ENCODE data around the gene MTCH2.
"Not testable (repeated sequence)": the region's sequence is repeated elsewhere in the genome, so short reads cannot be mapped to it uniquely, and the experiment has no call there.

Gene MTCH2

DNA sequence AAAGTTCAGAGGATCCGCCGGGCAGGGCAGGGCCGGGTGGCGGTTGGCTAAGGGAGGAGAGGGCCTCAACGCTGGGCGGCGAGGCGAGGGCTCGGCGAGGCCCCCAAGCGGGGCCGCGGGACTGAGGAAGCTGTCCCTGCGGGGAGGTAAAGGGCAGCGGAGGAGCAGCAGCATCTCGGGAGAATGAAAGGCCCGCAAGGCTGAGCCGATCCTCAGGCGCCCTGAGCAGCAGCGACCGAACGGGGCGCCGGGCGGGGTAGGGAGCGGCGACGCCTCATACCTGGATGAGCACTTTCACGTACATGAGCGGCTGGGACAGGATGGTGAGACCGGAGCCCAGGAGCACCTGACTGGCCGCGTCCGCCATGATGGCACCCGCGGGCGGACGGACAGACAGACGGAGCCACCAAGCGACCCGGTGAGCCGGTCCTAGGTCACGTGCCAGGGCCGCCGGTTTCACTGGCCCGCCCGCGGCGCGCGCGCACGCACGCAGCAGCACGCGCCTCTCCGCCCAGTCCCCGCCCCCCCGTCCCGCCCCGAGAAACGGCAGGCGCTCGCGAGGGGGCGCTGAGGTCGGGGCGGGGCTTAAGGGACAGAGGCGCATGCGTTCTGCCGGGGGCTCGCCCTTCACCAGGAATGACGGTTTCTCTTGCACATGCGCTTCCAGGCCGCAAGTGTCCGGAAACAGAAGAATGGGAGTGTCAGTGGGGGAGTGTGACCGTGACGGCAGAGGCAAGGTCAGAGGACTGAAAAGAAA lies at the start of gene MTCH2:
Gene MTCH2, minus strand, starts transcription at position 461 of the 757 bp plus-strand sequence. Its CDS starts 94 bp downstream, at position 367.
- DNase-seq = peak; percentile 97

DNA sequence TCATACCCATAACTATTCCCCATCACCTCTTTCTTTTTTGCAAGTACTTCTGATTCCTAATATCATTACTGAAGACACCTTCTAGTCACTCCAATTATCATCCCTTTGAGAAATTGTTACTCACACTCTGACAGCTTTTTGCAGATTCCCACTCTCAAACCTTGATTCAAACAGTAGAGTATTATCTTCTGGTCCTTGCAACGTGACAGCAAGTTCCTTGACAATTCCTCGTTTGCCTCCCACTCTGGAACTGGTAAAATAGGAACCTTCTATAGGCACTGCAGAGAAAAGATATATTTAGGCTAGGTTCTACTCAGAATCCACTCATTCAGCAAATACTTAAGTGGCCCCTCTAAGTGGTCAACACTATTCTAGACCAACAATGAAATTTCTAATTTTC lies 49.6 kb upstream of the MTCH2 start:
- DNase-seq = no peak

DNA sequence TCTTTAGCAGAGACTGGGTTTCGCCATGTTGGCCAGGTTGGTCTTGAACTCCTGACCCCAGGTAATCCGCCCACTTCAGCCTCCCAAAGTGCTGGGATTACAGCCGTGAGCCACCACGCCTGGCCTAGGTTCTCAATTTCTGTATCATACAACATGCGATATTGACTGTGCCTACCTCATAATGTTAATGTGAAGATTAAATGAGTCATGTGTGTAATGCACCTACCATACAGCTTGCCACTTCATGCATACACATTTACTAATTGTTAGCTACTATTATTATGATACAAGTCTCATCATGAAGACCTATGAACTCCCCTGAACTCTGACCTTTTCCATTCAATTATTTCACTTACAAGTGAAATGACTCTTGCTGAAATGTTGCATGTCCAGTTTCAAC lies 47.1 kb upstream of the MTCH2 start:
- DNase-seq = no peak

DNA sequence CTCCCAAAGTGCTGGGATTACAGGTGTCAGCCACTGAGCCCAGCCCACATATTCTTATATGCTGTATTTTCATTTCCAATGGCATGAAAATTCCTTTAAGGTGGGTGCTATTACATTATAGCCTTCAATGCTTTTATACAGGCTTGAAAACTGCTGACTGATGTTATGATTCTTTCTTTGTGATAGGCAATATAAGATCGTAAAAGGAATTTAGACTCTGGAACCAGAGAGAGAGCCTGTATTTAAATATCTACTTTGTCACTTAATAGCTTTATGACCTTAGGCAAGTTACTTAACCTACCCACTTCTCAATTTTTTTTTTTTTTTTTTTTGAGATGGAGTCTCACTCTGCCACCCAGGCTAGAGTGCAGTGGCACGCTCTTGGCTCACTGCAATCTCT lies 46.6 kb upstream of the MTCH2 start:
- DNase-seq = no peak

DNA sequence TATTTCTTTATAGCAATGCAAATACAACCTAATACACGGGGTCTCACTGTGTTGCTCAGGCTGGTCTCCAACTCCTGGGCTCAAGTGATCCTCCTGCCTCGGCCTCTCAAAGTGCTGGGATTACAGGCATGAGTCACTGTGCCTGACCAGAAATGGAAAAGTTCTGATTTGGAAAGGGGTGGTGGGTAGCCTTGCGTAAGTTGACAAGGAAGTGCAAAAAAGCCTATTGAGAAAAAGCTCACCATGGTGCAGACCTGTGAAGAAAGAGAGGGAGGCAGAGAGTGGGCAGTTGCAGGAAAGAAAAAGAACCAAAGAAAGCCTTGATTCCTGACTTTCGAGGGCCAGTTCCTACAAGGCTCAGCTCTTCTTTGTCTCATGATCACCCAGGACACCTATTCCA lies 45.8 kb upstream of the MTCH2 start:
- DNase-seq = no peak

DNA sequence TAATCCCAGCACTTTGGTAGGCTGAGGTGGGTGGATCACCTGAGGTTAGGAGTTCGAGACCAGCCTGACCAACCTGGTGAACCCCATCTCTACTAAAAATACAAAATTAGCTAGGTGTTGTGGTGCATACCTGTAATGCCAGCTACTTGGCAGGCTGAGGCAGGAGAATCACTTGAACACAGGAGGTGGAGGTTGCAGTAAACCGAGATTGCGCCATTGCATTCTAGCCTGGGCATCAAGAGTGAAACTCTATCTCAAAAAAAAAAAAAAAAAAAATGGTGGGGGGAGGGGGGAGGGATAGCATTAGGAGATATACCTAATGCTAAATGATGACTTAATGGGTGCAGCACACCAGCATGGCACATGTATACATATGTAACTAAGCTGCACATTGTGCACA lies 44.3 kb upstream of the MTCH2 start:
- not testable (repeated sequence) for DNase-seq

DNA sequence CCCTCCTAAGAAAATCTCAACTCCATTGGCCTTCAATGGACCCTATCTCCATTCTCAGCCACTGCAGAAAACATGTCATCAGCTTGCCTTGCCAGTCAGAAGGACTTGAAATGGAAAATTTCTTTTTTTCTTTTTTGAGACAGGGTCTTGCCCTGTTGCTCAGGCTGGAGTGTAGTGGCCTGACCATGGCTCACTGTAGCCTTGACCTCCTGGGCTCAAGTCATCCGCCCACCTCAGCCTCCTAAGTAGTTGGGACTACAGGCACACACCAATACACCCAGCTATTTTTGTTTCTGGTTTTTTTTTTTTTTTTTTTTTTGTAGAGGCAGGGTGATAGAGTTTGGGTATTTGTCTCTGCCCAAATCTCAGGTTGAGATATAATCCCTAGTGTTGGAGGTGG lies 43.8 kb upstream of the MTCH2 start:
- DNase-seq = no peak

DNA sequence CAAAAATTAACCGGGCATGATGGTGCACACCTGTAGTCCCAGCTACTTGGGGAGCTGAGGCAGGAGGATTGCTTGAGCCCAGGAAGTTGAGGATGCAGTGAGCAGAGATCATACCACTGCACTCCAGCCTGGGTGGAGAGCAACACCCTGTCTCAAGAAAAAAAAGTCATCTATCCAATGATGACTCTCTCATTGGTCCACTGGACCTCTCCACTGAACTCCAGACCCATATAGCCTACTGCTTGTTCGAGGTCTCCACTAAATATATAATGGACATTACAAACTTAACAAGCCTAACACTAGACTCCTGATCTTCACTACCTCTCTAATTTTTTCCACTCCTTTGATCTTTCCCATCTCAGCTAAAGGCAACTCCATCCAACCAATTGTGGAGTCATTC lies 33.5 kb upstream of the MTCH2 start:
- DNase-seq = no peak

DNA sequence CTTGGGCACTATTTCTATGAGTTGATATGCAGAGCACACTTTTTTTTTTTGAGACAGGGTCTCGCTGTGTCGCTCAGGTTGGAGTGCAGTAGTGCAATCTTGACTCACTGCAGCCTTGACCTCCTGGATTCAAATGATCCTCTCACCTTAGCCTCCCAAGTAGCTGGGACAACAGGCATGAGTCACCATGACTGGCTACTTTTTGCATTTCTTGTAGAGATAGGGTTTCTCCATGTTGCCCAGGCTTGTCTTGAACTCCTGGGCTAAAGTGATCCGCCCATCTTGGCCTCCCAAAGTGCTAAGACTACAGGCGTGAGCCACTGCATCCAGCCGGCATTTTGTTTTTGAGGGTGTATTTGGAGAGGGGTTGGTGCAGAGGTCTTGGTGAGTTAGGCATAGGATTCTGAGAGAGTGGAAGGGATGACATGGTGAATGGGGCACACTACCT lies 29.9 kb upstream of the MTCH2 start:
- no peak for DNase-seq

DNA sequence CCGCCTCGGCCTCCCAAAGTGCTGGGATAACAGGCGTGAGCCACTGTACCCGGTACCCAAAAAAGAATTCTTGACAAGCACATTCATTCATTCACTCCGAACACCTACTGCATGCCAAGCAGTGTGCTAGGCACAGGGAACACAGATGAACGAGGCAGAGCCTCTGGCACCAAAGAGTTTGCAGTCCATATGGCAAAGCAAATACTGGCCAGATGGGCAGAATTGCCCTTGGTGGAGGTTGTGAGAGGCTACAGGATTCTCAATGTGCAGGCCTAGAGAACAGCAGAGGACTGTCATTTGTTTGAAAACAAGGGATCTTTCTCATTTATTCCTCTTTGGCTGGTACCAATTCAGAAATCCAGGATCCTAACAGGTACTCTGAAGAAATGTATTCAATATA lies 27.5 kb upstream of the MTCH2 start:
- DNase-seq = peak; percentile 24

DNA sequence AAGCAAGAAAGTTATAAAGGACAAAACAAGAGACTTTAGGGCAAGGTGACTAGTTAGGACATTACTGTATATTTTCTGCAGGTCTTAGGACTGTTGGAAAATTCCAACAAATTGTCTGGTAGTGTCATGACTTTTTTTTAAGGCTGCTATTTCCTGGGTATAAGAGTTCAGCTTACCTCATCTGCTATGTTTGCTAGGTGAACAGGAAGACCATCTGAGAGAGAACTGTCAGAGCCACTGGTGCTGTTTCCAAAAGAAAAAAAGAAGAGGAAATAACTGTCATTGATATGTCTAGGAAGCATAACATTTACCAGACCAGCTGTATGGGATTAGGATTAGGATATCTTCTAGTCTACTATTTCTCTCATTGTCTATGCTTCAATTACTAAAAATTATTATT lies 26.3 kb upstream of the MTCH2 start:
- no peak for DNase-seq

DNA sequence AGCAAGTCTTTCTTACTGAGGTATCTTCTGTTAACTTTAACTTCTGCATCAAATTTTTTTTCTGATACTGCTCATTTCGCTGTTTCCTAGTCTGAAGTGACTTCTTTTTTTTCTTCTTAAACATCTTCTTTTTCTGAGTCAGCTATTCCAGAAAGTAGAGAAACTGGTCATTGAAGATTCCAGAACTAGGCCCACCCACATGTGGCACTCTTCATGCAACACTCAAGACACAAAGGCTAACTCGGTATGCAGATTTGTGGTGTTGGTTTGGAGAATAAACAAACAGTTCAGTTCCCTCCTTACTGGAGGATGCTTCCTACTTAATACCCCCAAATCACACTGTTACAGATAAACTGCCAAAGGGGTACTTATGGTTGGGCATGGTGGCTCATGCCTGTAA lies 25.2 kb upstream of the MTCH2 start:
- no peak for DNase-seq

DNA sequence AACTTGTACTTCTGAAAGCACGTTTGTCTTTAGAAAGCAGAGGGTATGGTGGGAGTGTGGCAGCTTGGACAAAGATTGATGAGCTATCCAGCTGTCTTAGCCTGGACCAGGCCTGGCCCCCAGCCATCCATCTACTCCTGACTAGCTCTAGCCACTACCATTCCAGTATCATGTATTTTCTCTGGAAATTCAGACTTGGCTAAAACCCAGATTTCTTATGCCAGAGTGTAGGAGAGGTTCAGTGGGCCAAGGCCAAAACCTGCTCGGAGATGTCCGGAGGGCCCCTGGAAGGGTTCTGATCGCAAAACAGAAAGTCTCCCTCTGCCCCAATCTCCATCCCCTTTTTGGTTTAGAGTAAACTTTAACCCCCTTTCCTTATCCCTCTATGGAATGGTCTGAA lies 24.8 kb upstream of the MTCH2 start:
- no peak for DNase-seq

DNA sequence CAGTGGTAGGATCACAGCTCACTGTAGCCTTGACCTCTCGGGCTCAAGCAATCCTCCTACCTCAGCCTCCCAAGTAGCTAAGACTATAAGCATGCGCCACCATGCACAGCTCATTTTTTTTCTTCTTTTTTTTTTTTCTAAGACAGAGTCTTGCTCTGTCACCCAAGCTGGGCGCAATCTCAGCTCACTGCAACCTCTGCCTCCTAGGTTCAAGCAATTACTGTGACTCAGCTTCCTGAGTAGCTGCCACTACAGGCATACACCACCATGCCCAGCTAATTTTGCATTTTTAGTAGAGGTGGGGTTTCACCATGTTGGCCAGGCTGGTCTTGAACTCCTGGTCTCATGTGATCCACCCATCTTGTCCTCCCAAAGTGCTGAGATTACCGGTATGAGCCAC lies 22.6 kb upstream of the MTCH2 start:
- DNase-seq = not testable (repeated sequence)

DNA sequence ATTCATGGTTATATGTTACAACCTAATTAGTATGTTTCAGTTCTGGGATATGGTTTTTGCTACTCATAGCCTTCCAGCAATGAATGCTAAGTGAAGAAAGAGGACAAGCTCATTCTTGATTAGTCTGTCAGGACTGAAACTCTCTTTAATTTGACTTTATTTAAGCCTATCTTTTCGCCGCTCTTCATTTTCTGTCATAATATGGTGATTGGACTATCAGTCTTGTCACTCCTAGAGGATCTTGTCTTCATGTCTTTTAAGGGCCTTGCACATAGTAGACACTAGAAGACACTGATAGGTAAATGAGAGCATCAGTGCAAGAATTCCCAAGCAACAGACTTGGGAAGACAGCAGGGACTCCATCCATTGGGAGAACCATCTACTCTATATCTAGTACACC lies 18.9 kb upstream of the MTCH2 start:
- no peak for DNase-seq

DNA sequence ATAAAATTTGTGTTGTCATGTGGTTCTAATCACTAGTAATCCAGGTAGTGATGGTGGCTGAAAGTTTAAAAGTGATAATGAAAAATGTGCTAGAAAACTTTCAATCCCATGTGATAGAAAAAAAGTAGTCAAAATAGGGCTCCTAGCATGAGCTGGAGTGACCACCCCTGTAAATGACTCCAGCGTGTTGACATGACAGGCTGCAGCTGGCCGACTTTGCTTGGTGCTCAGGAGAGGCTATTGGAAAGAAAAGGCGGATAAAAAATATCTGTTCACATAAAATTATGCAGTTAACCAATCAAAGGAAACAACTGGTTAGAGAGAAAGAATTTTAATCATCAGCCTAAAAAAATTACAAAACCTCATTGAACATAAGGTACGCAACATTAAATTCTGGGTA lies 16.9 kb upstream of the MTCH2 start:
- no peak for DNase-seq

DNA sequence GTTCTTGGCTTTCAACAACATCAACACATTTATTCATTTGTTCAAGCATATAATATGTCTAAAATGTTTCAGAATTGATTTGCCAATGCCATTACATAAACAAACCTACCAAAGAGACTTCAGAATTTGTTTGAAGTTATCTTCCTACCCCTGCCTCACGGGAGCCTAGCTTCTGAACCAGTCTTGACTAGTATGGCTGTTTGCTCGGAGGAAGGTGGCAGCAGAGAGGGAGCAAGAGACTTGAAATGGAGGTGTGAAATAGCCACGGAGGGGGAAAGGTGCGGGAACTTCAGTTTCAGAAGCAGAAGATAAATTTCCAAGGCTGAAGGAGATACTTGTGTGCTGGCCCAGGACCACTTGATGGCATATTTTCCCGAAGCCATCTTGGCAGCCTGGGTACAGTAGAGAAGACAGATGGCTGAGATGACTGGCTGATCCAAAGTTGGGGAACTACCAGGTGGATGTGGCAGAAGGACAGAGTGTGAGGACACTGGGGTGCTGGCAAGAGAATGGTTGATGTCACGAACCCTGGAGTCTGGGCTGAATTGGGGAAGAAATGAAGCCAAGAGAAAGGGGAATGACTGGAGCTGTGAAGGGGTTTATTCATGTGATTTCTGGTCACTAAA lies 14.0 kb upstream of the MTCH2 start:
- peak; percentile 13 for DNase-seq

DNA sequence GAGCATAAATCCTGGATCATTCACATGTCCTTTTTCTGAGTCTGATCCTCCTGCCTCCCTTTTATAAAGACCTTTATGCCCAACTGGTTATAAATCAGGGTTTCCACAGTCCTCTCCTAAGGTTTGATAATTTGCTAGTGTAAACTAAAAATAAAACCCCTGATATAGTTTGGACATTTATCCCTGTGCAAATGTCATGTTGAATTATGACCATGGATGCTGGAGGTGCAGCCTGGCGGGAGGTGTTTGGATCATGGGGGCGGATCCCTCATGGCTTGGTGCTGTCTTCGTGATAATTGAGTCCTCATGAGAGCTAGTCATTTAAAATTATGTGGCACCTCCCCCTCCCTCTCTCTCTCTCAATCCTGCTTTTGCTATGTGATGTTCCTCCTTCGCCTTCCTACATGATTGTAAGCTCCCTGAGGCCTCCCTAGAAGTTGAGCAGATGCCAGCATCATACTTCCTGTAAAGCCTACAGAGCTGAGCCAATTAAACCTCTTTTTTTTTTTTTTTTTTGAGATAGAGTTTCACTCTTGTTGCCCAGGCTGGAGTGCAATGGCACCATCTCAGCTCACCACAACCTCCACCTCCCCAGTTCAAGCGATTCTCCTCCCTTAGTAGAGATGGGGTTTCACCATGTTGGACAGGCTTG lies 9.6 kb upstream of the MTCH2 start:
- DNase-seq = no peak

DNA sequence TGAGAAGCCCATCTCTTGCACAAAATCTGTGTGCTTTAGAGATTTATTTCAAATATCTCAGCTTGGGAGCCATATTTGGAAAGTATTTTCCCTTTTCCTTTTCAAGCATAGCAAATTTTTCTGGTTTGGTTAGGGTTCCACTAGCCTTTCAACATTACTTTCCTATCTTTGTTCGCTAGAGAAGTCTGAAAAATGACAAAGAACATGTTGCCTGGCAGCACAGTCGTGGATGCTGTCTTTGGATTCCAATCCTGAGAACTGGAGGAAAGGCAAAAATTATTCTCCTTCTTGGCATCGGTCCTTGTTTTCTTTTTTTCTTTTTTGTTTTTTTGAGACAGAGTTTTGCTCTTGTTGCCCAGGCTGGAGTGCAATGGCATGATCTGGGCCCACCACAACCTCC lies 6.9 kb upstream of the MTCH2 start:
- DNase-seq = no peak

DNA sequence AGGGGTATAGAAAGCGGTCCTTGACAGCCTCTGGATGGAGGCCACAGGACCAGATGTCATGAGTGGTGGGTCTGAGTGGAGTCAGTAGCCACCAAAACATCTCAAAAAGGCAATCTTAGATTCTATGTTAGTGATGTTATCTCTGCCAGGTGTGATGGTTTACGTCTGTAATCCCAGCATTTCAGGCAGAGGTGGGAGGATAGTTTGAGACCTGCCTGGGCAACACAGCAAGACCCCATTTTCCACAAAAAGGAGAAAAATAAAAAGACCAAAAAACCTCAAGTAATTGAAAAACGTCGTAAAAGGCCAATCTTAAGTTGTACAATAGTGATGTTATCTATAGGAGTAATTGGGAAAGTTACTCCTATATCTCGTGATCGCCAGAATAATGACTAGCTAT lies 3.7 kb upstream of the MTCH2 start:
- no peak for DNase-seq

DNA sequence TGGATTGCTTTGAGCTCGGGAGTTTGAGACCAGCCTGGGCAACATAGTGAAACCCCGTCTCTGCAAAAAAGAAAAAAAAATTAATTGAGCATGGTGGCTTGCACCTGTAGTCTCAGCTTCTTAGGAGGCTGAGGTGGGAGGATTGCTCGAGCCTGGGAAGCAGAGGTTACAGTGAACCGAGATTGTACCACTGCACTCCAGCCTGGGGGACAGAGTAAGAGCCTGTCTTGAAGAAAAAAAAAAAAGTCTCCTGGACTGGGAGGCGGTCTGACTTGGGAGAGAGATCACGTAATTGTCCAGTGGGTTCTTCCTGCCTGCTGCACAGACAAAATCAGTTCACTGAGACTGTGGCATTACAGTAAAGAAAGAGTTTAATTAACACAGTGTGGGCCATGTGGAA lies 3.1 kb upstream of the MTCH2 start:
- no peak for DNase-seq

DNA sequence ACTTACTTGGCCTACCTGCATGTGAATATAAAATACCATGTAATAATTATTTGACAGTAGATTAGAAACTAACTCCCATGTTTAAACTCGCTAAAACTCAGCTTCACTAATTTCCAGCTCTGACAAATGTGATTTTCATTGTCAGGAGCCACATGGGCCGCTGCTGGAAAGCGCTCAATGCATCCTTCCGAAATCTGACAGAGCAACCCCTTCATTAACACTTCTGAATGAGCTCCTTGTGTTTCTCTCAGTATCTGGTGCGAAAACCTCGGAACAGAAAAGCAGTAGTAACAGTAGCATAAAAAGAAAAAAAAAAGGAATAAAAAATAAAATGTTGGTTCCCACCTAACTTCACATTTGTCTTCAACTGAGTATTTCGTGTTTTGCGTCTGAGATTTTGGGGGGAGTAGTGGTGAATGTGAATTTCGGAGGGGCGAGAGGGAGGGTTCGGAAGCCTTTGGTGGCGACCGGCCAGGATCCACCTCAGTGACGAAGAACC lies 710 bp downstream of the MTCH2 start:
- DNase-seq = no peak

DNA sequence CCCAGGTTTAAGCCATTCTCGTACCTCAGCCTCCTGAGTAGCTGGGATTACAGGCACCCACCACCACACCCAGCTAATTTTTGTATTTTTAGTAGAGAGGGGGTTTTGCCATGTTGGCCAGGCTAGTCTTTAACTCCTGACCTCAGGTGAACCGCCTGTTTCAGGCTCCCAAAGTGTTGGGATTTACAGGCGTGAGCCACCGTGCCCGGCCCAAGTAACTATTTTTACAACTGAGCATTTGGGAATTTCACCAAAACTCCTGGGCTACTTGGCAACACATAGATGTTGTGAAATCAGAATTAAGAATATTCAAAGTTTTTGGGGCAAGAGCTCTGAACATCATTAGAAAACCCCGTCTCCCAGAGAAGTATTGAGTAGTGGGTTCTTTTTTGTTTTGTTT lies 1.9 kb downstream of the MTCH2 start:
- not testable (repeated sequence) for DNase-seq

DNA sequence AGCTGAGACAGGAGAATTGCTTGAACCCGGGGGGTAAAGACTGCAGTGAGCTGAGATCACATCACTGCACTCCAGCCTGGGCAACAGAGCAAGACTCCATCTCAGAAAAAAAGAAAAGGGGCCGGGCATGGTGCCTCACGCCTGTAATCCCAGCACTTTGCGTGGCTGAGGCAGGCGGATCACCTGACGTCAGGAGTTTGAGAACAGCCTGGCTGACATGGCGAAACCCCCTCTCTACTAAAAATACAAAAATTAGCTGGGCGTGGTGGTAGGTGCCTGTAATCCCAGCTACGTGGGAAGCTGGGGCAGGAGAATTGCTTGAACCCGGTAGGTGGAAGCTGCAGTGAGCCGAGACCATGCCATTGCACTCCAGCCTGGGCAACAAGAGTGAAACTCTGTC lies 6.0 kb downstream of the MTCH2 start:
- DNase-seq = not testable (repeated sequence)

All from NCI-H2171 treated with DMSO at 0.1 percent for 48 hours (cell line).